ENCODE results near the gene ARMC9.
"Not testable (repeated sequence)": the region's sequence is repeated elsewhere in the genome, so short reads cannot be mapped to it uniquely, and the experiment has no call there.

The ARMC9 gene

DNA sequence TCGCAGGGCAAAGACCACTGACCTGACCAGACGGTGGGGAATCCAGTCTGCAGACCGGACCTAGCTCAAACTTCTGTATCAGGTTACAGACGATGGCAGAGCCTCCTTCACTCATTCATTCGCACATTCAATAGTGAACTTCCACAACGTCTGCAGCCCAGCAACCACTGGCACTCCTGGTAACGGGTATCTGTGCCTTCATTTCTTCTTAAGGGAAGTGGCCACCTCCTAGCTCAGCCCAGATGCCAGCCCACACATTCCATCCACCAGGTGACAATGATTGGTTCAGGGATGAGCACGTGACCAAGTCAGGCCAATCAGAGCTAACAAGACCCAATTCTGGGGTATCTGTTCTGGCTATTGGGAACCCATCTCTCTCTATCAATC, 15.9 kb upstream of the ARMC9 start:
- peak in 1 of 2 donors; percentile 1 for DNase-seq

DNA sequence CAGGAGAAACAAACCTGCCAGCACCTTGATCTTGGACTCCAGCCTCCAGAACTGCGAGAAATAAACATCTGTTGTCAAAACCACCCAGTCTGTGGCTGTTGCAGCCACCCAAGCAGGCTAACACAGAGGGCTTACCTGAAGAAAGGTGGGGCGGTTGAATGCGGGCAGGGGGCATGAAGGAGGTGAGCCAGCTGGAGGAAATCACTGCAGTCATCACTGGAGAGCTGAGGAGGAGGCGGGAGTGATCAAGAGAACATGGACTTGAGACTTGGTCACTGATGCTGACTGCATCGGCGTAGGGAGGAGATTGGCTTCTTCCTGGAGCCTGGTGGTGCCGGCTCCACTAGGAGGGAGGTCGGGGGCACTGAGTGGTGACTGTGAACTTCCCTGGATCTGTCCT, 14.6 kb upstream of the ARMC9 start:
- DNase-seq = no peak

DNA sequence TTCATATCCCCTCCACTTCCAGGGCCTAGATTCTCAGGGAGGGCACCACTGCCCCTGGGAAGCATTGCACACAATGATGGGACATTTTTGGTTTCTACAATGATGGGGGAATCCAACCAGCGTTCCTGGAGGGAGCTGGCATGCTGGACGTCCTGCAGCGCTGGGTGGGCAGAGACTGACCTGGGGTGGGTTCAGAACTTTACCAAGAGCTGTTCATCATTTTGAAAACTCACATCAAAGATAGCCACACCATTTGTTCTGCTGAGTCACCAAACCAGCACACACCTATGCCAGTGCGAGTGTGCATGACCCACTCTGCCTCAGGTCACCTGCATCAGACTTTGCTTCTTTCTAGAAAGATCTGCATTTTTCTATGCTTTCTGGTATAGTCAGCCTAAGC, 14.1 kb upstream of the ARMC9 start:
- DNase-seq = no peak

DNA sequence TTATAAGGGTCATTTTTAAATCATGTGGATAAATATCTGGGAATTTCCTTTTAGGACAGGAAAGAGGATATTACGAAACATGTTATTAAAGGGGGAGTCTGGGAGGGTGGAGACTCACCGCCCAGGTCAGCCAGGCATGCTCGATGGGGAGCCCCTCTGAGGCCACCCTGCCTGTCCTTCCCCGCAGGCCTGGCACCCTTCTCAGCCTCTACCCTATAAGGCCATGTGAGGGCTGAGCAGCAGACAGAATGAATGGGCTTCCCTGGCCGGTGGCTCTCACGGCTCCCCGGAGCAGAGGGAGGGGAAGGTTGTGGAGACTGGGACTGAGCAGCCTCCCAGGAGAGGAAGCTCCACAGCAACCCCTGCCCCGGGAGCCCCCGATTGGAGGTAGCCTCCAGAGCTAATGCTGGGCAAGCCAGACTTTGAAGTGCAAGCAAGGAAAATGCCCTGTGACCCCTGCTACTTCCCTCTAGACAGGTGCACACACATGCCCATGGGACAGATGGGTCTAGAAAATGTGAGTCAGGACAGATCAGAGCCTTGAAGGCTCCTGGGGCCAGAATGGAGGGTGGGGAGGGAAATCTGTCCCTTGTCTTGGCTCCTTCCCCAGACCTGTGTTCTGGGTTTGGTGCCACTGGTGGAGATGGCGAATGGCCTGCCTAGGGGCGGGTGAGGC, 13.2 kb upstream of the ARMC9 start:
- no peak for DNase-seq

DNA sequence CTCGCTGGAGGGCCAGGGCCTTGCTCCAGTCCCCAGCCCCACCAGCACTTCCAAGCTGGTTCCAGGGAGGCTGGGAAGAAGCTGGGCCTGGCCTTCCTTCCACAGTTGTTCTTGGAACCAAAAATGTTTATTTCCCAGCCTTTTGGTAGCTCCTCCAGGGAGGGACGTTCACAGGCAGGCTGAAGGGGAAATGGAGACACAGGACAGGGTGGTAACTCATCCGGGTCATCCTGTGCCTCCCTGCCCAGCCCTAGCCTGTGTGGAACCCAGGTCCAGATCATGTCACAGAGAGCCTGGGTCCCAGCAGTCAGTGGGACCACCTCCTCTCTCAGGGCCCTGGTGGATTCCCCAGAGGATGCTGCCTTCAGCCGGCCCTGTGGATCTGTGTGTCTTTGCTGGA, 12.5 kb upstream of the ARMC9 start:
- DNase-seq = no peak

DNA sequence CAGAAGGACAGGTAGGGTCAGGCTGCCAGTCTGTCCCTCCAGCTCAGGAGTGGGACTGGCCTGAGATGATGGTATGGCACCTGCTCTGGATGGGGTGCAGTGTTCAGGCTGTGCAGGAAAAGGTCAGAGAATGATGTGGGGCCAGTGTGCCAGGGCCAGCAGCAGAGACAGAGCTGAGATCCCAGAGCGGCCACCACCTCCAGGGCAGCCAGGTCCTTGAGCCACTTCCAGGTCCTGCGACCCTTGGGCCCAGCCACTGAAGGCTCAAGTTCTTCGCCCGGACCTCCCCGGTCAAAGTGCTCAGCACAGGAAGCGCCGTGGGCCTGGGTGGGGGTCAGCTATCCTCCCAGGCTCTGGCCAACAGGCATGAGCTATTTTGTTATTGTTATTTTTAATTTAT, 12.1 kb upstream of the ARMC9 start:
- DNase-seq = no peak

DNA sequence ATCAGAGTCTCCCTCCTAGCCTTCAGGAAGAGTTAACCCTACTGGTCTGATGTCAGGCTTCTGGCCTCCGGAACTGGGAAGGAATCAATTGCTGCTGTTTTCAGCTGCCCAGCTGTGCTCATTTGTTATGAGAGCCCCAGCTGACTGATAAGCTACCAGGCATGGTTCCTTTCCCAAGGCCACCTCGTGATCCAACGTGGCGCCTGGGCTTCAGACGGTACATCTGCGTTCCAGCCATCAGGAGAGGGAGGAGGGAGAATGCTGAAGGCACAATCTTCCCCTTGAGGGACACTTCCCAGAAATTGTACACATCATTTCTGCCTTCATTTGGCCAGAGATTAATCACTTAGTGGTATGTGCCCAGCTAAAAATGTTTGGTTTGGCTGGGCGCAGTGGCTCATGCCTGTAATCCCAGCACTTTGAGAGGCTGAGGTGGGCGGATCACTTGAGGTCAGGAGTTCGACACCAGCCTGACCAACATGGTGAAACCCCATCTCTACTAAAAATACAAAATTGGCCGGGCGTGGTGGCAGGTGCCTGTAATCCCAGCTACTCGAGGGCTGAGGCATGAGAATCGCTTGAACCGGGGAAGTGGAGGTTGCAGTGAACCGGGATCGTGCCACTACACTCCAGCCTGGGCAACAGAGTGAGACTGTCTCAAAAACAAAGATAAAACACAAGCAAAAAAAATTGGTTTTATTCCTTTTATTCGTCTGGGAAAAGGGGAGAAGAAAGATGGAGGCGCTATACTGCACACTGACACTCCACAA, 10.5 kb upstream of the ARMC9 start:
- no peak for DNase-seq

DNA sequence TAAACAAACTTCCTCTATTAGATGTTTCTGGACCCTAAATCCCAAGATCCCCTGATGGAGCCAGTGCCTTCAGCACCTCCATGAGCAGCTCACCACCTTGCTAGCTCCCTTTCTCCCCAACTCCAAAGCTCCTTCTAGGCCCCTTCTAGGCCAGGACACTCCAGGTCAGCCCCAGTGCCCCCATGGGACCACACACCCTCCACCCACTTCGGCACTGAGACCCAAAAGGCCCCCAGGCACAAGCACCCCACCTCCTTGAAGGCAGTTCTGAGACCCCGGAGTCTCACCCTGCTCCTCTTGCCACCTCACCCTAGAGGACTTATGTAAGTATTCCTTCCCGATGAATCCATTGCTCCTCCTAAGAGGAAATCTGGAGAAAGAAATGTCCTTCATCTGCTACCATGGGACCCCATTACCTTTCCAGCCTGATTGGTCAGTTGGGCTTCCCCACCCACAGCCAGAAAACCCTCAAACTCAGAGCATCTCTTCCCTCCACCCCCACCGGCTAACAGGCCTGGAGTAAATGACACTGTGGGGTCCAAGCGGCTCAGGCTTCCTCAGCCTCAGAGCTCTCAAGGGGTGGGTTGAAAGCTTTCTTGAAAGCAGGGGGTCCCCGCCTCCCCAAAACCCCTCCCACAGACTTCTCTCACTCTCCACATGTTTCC, 9.8 kb upstream of the ARMC9 start:
- DNase-seq = no peak

DNA sequence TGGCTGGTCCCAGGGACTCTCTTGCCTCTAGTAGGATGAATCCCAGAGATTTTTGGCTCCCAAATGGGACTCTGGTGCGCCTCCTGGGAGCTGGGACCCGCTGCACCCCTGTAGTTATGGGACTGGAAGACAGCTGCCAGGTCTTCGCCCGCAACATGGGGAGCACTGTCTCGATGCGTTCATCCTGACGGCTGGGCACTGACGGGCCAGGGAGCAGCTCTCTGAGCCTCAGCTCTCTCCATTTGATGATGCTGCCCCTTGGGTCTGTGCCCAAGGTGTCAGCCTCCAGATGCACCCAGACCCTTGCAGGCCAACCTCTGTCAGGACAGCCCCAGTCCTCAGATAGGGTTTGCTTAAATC, 9.3 kb upstream of the ARMC9 start:
- DNase-seq = no peak

DNA sequence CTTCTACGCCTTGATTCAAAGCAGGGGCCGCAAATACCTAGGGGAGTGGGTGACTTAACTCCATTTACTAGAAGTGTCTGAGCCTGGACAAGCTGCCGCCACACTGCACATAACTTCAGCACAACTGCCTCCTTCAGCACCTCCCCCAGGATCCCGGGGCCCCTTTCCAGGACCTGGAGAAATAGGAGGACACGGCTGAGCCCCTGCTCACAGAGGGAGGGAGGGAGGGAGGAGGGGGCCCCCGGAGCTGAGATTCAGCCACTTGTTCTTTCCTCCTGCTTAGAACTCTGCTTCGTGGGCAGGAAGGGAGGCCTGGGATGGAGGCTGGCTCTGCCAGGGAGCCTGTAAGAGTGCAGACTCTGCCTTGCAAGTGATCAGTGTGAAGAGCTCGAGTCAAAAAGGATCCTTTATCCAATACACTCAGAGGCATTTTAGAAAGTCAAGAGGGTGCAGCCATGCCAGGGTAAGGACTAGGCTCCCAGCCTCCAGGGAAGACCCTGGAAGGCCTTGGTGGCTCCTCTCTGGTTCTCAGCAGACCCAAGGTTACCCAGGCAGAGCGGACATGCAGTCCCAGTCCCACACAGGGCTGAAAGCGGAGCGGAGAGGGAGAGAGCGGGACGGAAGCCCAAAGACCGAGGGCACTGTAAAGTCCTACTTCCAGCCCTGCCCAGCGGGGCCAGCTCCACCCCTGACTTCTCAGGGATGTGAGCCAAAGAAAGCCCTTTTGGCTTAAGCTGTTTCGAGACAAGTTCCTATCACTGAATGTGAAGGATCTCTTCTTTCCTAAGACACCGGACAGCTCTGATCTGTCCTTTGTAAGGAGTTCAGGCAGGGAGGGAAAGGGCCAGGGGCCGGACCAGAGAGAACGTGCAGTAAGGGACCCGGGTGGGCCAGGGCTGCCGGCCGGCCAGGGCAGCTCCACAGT, 8.6 kb upstream of the ARMC9 start:
- DNase-seq = no peak

DNA sequence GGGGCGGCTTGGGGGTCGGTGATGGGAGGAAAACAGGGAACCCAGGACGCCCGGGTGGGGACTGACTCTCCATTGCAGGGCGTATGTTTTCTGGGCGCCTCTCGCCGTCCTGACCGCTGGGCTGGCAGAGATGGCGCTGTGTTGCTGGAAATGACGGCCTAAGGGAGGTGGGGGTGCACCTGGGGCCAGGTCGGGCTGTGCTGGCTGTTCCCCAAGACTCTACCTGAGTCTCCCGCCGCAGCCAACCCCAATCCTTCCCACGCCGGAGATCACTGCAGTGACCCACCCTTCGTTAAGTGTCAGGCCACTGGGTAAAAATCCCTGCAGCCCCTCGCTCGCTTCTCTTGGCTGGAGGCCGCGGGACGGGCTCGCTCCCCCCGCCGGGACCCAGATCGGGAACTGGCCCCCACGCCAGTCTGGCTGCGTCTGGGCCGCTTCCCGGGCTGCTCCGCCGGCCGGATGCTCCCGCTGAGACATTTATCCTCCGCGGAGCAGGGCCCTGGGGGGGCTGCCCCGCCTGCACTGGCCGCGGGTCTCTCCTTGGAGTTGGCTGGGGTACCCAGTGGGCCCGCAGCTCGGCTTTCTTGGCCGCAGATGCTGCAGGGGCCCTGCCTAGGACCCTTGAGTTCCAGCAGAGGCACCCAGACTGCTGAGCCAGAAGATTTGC, 7.8 kb upstream of the ARMC9 start:
- no peak for DNase-seq

DNA sequence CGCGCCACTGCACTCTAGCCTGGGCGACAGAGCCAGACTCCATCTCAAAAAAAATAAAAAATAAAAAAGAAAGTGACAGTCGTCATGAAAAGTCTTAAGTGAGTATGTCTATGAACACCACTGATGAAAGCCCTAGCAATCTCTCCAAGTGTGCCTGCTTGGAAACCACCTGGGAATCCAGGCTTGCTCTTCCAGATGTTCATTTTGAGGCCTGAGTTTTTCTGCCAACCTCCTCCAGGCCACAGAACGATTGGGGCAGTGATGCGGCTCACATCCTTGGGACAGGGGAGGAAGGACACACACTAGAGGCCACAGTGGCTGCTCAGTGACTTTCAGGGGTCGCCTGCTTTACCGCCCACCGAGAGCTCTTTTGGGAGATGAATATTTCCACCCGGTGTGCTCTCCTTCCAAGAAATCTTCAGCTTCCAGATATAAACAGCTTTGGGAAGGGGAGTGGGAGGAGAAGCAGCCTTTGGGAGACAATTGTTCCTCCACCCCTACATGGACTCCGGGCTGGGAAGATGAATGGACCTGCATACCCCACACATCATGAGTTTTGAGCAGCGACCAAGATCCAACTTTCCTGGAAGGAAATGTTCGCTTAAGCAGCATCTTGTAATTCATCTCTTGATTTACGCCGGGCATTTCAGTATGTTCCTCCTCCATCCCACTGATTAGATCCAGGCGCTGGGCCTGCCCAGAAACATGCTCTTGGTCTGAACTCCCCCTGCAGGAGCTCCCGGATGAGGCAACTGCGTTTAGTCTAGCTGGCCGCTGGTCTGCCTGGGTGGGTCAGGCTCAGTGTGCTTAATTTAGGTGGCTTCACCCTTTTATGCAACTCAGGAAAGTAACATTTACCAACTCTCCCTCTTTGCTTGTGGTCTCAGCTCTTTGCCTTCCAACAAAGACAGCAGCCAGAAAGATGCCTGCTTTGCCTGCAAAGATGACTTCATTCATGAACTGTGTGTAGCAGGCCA, 6.2 kb upstream of the ARMC9 start:
- no peak for DNase-seq

DNA sequence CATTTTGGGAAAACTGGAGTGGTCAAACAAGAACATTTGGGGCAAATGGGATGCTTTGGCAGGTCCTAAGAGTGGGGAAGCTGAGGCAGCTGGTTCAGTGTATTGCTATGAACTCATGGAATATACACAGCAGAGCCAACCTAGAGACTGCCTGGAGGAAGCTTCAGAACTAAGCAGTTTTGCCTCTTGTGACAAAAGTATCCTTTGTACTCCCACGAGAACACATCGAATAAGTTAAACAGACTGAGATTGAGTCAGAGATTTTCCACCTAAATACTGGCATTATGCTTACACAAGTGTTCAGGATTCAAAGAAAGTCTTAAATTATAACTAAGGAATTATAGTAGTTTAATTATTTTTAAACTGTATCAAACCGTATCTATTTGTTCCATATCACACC, 5.2 kb upstream of the ARMC9 start:
- DNase-seq = no peak

DNA sequence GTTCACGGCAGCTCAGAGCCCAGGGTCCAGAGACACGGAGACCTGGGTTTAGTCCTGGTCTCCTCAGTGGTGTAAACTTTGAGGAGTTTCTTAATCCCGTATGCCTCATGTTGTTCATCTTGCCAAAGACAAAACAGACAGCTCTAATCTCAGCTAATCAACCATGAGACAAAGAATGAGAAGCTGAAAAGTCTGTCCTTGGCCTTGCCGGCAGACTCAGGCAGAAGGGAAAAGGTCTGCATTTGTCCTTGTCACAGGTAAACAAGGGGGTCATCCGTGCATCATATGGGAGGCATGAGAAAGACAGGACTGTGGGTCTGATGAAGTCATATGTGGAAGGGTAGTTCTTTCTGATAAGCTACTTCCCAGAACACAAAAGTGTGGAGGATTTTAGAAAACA, 1.8 kb upstream of the ARMC9 start:
- DNase-seq = no peak

DNA sequence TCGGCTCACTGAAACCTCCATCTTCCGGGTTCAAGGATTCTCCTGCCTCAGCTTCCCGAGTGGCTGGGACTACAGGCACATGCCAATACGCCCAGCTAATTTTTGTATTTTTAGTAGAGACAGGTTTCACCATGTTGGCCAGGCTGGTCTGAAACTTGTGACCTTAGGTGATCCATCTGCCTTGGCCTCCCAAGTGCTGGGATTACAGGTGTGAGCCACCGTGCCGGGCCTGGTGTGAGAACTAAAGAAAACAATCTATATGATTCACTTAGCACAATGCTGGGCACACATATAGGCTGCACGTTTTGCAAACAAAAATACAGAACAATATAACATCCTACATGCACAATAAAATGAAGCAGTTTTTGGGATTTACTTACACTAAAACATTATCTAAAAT, 1.2 kb upstream of the ARMC9 start:
- DNase-seq = not testable (repeated sequence)

DNA sequence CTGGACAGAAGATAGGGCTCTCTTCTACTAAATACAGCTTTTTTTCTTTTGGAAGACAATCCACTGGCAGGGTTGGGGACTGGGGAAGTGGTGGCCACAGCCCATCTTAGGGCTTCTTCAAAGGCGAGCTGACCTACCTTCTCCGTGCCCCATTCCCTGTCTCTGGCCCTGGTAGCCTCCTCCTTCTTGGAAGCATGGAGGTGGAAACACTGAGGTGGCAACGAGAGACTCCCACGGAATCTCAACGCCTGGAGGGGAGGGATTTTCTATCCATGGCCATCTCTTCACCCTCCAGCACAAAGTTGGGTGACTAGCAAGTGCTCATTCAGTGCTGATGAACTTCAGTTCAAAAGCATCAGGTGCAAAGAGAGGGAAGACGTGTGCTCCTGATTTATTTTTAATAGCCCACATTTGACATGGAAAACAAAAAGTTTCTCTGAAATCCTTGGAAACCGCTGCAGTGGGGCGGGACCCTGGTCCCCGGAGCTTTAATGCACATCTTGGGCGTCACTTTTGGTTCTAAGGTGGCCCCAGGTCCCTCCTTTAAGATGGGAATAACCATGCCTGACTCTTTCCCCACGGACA, 633 bp upstream of the ARMC9 start:
- DNase-seq = no peak

DNA sequence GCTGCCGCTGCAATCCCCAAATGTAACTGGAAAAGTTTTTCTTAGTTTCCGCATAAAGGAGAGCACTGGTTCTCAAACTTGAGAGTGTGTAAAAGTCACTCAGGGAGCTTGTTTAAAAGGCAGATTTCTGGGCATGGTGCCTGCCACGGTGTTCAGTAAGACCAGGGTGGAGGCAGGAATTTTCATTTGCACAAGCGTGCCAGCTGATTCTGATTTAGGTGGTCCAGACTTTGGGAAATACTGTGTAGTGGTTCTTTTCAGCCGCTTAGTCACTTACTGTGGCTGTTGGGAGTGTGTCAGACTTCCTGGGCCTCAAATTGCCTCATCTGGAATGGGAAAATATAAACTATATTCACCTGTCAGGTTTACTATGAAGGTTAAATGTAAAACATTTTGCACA, 788 bp downstream of the ARMC9 start:
- no peak for DNase-seq

DNA sequence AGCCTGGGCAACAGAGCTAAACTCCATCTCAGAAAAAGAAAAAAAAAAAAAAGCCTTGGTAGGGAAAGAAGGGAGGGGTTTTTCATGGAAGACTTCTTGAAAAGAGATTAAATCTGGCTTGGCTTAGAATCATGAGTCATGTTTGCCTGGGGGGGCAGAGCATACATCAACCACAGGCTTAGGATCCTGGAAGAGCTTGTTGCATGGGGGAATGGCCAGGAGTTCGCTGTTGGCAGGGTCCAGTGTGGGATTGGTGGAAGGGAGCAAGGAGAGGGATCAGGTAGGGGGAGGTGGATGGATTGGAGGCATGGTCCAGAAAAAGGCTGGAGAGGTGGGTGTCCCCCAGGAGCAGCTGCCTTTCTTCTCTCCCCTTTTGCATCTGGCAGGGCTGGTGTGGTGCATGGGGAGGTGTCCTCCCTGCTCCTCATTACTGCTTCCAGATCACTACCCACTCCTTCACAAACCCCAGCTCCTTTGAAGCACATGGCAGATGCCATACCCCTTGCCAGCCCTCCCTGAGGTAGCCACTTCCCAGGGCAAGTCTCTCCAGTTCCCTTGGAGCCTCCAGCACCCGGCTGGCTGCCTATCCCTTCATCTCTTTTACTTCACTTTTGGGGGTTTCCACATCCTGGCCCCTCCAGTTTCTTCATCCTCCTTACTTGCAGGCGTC, 2.5 kb downstream of the ARMC9 start:
- no peak for DNase-seq

DNA sequence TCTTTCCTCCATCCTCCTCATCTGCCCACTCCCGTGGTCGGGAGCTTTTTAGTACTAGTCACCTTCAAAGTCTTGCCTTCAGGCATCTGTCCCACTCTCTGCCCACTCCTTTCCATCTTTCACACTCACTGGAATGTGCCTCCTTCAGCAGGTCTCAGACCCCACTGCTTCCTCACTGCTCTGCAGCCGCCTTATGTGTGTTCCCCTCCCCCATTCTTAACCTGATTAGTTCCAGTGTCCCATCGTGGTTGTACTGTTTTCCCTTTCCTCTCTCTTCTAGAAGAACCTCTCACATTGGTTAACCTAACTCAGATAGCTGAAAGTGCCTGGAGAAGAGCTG, 3.0 kb downstream of the ARMC9 start:
- DNase-seq = no peak

DNA sequence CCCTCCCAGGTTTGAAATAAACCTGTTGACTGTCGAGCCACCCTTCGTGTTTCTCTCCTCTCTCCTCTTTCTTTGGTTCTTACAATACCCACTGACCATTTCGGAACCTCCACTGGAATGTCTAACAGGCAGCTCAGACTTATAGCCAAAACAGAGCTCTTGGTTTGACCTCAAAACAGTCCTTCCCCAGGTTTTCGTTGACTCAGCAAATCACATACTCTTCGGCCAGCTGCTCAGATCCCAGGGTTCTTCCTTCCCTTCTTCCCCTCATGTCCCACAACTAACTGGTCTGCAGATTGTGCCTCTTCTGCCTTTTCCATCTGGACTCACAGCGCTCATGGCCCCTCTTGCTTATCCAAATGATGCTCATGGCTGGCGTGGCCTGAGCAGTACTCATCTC, 4.7 kb downstream of the ARMC9 start:
- no peak for DNase-seq

DNA sequence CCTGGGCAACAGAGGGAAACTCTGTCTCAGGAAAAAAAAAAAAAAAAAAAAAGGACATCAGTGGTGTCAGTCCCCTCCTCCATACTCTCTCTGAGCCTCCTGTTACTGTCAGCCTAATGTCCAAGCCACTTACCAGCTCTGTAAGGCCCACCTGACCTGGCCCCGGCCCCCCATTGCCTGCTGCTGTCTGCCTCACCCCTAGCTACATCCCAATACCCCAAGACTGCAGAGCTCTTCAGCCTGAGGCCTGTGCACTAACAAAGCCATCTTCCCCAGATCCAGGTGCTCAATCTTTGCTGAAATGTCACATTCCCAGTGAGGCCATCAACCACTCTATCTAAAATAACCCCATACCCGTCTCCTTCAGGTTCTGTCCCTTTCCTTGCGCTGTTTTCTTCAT, 5.7 kb downstream of the ARMC9 start:
- no peak for DNase-seq

All from stimulated activated CD4-positive, alpha-beta T cell treated with anti-CD3 and anti-CD28 coated beads, Interleukin-2, amount 100 ng/mL, for 24 hours (primary cell).